Measurements from ENCODE around the gene SORCS2. TPM values are rescaled to one million over a fixed set of nuclear protein-coding genes. Genes with fewer than 3 reads are reported as not detected.

SORCS2 gene
- total RNA-seq, 1 experiment from 2014 or later, result 0.06 TPM

GRCh38 chr4:7652006-7652405 lies 459.7 kb downstream of the SORCS2 start:
- Histone ChIP-seq H3K27me3 (replicated peaks; ENCODE audit: insufficient read depth, low read depth, low read length, poor library complexity) (no peaks in the 10 kb centered on the region), H3K27ac (ENCODE audit: low read depth, low read length, poor library complexity, severe bottlenecking) (no peak overlapping the region), H3K4me1 (ENCODE audit: insufficient read depth, low read length, poor library complexity, severe bottlenecking) (no peaks in the 10 kb centered on the region), H3K4me3 (ENCODE audit: low read depth, low read length, poor library complexity, severe bottlenecking) (no peak overlapping the region), H3K9me3 (ENCODE audit: low read depth, low read length, poor library complexity, severe bottlenecking) (no peaks in the 10 kb centered on the region), H3K36me3 (ENCODE audit: insufficient read depth, low read length, poor library complexity, severe bottlenecking) (no peaks in the 10 kb centered on the region)
- CTCF ChIA-PET, result no interaction called here
- BruUV-seq (replicated peaks), result no TSS peak
- no peak for DNase-seq (ENCODE audit: low spot score)
- TF ChIP-seq EZH2 (IDR thresholded peaks at IDR 0.05; ENCODE audit: borderline replicate concordance, low read depth, low read length, poor library complexity, severe bottlenecking) (no peak), CTCF (conservative IDR thresholded peaks at IDR 0.05; ENCODE audit: low read depth, low read length) (no peak)
- intact Hi-C loops (cut with micrococcal nuclease; ENCODE audit: unreplicated experiment), result no loop called here
- POLR2A ChIA-PET (ENCODE audit: low non-redundant PET), result no interaction called here

GRCh38 chr4:7652451-7652881 lies 460.1 kb downstream of the SORCS2 start:
- intact Hi-C loops (cut with micrococcal nuclease; ENCODE audit: unreplicated experiment), result no loop called here
- DNase-seq (ENCODE audit: low spot score), result no peak
- Histone ChIP-seq H3K27ac (ENCODE audit: low read depth, low read length, poor library complexity, severe bottlenecking) (no peak overlapping the region), H3K4me1 (ENCODE audit: insufficient read depth, low read length, poor library complexity, severe bottlenecking) (no peaks in the 10 kb centered on the region), H3K27me3 (replicated peaks; ENCODE audit: insufficient read depth, low read depth, low read length, poor library complexity) (no peaks in the 10 kb centered on the region), H3K4me3 (ENCODE audit: low read depth, low read length, poor library complexity, severe bottlenecking) (no peak overlapping the region), H3K36me3 (ENCODE audit: insufficient read depth, low read length, poor library complexity, severe bottlenecking) (no peaks in the 10 kb centered on the region), H3K9me3 (ENCODE audit: low read depth, low read length, poor library complexity, severe bottlenecking) (no peaks in the 10 kb centered on the region)
- BruUV-seq (replicated peaks), result no TSS peak
- ChIA-PET POLR2A (ENCODE audit: low non-redundant PET) (no interaction called here), CTCF (no interaction called here)
- no peak for TF ChIP-seq EZH2 (IDR thresholded peaks at IDR 0.05; ENCODE audit: borderline replicate concordance, low read depth, low read length, poor library complexity, severe bottlenecking)
- TF ChIP-seq CTCF (conservative IDR thresholded peaks at IDR 0.05; ENCODE audit: low read depth, low read length), result no peak

GRCh38 chr4:7652906-7653305 lies 460.6 kb downstream of the SORCS2 start:
- no TSS peak for BruUV-seq (replicated peaks)
- ChIA-PET POLR2A (ENCODE audit: low non-redundant PET) (no interaction called here), CTCF (interaction anchor here (0.6 kb wide), 1 partner anchor 18 kb away, joined by 4 read pairs; no protein-coding TSS in a partner anchor)
- no peaks in the 10 kb centered on the region for H3K27me3 ChIP-seq (replicated peaks; ENCODE audit: insufficient read depth, low read depth, low read length, poor library complexity)
- no peaks in the 10 kb centered on the region for H3K4me1 ChIP-seq (ENCODE audit: insufficient read depth, low read length, poor library complexity, severe bottlenecking)
- no peak overlapping the region for H3K4me3 ChIP-seq (ENCODE audit: low read depth, low read length, poor library complexity, severe bottlenecking)
- H3K9me3 ChIP-seq (ENCODE audit: low read depth, low read length, poor library complexity, severe bottlenecking), result no peaks in the 10 kb centered on the region
- TF ChIP-seq CTCF (conservative IDR thresholded peaks at IDR 0.05; ENCODE audit: low read depth, low read length) (no peak), EZH2 (IDR thresholded peaks at IDR 0.05; ENCODE audit: borderline replicate concordance, low read depth, low read length, poor library complexity, severe bottlenecking) (no peak)
- H3K36me3 ChIP-seq (ENCODE audit: insufficient read depth, low read length, poor library complexity, severe bottlenecking), result no peaks in the 10 kb centered on the region
- H3K27ac ChIP-seq (ENCODE audit: low read depth, low read length, poor library complexity, severe bottlenecking), result no peak overlapping the region
- intact Hi-C loops (cut with micrococcal nuclease; ENCODE audit: unreplicated experiment), result no loop called here
- DNase-seq (ENCODE audit: low spot score), result no peak

Measured in A673 (cell line).